H1 (cell line): Measurements from ENCODE around the gene AOPEP. TPM values are rescaled to one million over a fixed set of nuclear protein-coding genes. Genes with fewer than 3 reads are reported as not detected.
"Not testable (repeated sequence)": the region's sequence is repeated elsewhere in the genome, so short reads cannot be mapped to it uniquely, and the experiment has no call there.

Source experiments
- CTCF ChIA-PET: fragments of 300-600 bp; sonication (Branson Sonifier 250); formaldehyde crosslinking; loops from one replicate; lab custom pipeline; 2021; ENCODE audit not compliant: partially characterized antibody; lab: Charles Lee
- POLR2A ChIA-PET: fragments of 300-600 bp; sonication (Branson Sonifier 250); formaldehyde crosslinking; loops from one replicate; lab custom pipeline; 2021; ENCODE audit warnings: inconsistent platforms; ENCODE audit not compliant: partially characterized antibody; lab: Charles Lee
- DNase-seq, 2 experiments: peaks; one replicate each; pipeline versions ENCODE4 v3.0.0 to v3.0.0-alpha.2; 2010 to 2022; ENCODE audit warnings: low spot score in 2 of 2, low read depth in 1 of 2, mixed read lengths in 1 of 2
- FAIRE-seq: peaks from 2 replicates; lab custom pipeline; 2011; peaks lifted over from hg19 to GRCh38; lab: Jason Lieb, UNC
- H2AFZ ChIP-seq: 2 replicates; pipeline ENCODE4 v1.8.1; 2012; ENCODE audit warnings: low read length, inconsistent platforms
- H2AK5ac ChIP-seq: 2 replicates; pipeline ENCODE4 v1.6.1; 2013; ENCODE audit warnings: low read depth, low read length
- H2BK120ac ChIP-seq: replicated peaks from 2 replicates; pipeline ENCODE3; 2013; ENCODE audit warnings: low read depth, low read length, inconsistent platforms
- H2BK12ac ChIP-seq: 2 replicates; pipeline ENCODE4 v1.6.1; 2013; ENCODE audit warnings: low read depth, low read length
- H2BK15ac ChIP-seq: 2 replicates; pipeline ENCODE4 v1.6.1; 2013; ENCODE audit warnings: low read length
- H2BK20ac ChIP-seq: 2 replicates; pipeline ENCODE4 v1.6.1; 2013; ENCODE audit warnings: low read length
- H2BK5ac ChIP-seq: 2 replicates; pipeline ENCODE4 v1.6.1; 2013; ENCODE audit warnings: low read depth, low read length
- H3K14ac ChIP-seq: 2 replicates; pipeline ENCODE4 v1.6.1; 2013; ENCODE audit warnings: inconsistent platforms; ENCODE audit not compliant: insufficient read length
- H3K18ac ChIP-seq: 2 replicates; pipeline ENCODE4 v1.6.1; 2013; ENCODE audit warnings: low read length; ENCODE audit errors: extremely low read depth
- H3K23ac ChIP-seq: 2 replicates; pipeline ENCODE4 v1.6.1; 2013; ENCODE audit warnings: inconsistent platforms; ENCODE audit not compliant: insufficient read length
- H3K23me2 ChIP-seq: 2 replicates; pipeline ENCODE4 v1.6.1; 2013; ENCODE audit warnings: low read depth, low read length
- H3K27ac ChIP-seq: 2 replicates; pipeline ENCODE4 v1.6.1; 2011; ENCODE audit warnings: low read depth, low read length, inconsistent platforms
- H3K27me3 ChIP-seq, 4 experiments: replicated peaks in 1 of 4; 1 replicate in 1 of 4; 2 replicates in 3 of 4; pipeline versions ENCODE4 v1.6.1 to v1.8.1; 2011 to 2013; ENCODE audit warnings: low read length in 3 of 4, mild to moderate bottlenecking in 3 of 4, inconsistent platforms in 2 of 4, mixed read lengths in 2 of 4, moderate library complexity in 1 of 4; ENCODE audit not compliant: control insufficient read depth in 3 of 4, insufficient read depth in 3 of 4; ENCODE audit errors: extremely low read depth in 1 of 4
- H3K36me3 ChIP-seq, 4 experiments: 2 replicates each; pipeline versions ENCODE4 v1.6.1 to v1.8.1; 2011 to 2013; ENCODE audit warnings: mild to moderate bottlenecking in 4 of 4, low read length in 3 of 4, moderate library complexity in 2 of 4, control low read depth in 1 of 4, inconsistent platforms in 1 of 4; ENCODE audit not compliant: insufficient read depth in 4 of 4, control insufficient read depth in 2 of 4
- H3K4ac ChIP-seq: replicated peaks from 2 replicates; pipeline ENCODE3; 2013; ENCODE audit warnings: low read length, low read depth, mixed read lengths, inconsistent platforms; ENCODE audit not compliant: insufficient read length
- H3K4me1 ChIP-seq, 4 experiments: replicated peaks in 1 of 4; 1 replicate in 1 of 4; 2 replicates in 3 of 4; pipeline versions ENCODE4 v1.6.1 to v1.8.1; 2011 to 2013; ENCODE audit warnings: low read length in 3 of 4, inconsistent platforms in 2 of 4, mixed read lengths in 1 of 4; ENCODE audit not compliant: insufficient read depth in 4 of 4, control insufficient read depth in 3 of 4
- H3K4me2 ChIP-seq, 2 experiments: 2 replicates each; pipeline versions ENCODE4 v1.6.1 to v1.8.1; 2011 to 2013; ENCODE audit warnings: low read depth in 2 of 2, low read length in 2 of 2, control low read depth in 1 of 2, inconsistent platforms in 1 of 2, mild to moderate bottlenecking in 1 of 2; ENCODE audit not compliant: insufficient read depth in 1 of 2
- H3K4me3 ChIP-seq, 4 experiments: fragments of 200-600, 300-600 bp in 1 of 4; sonication (generic), shearing (Covaris generic), sonication (Bioruptor Twin) in 1 of 4; 2 replicates each; pipeline versions ENCODE4 v1.5.1 to v1.8.1; 2011 to 2016; ENCODE audit warnings: low read length in 4 of 4, low read depth in 3 of 4, control low read depth in 2 of 4, inconsistent platforms in 2 of 4, mild to moderate bottlenecking in 2 of 4, mixed read lengths in 1 of 4, moderate library complexity in 1 of 4; ENCODE audit not compliant: insufficient read depth in 2 of 4; ENCODE audit errors: extremely low read depth in 1 of 4
- H3K56ac ChIP-seq: replicated peaks from 2 replicates; pipeline ENCODE3; 2013; ENCODE audit warnings: low read depth, mild to moderate bottlenecking, mixed read lengths, low read length, inconsistent platforms; ENCODE audit not compliant: insufficient read length
- H3K79me1 ChIP-seq: 2 replicates; pipeline ENCODE4 v1.6.1; 2013; ENCODE audit warnings: low read depth, low read length, control low read depth
- H3K79me2 ChIP-seq, 2 experiments: 2 replicates each; pipeline versions ENCODE4 v1.6.1 to v1.8.1; 2012 to 2013; ENCODE audit warnings: low read length in 2 of 2, mild to moderate bottlenecking in 2 of 2, inconsistent platforms in 1 of 2; ENCODE audit not compliant: insufficient read depth in 2 of 2, control insufficient read depth in 1 of 2
- H3K9ac ChIP-seq, 4 experiments: replicated peaks in 1 of 4; 1 replicate in 1 of 4; 2 replicates in 3 of 4; pipeline versions ENCODE4 v1.6.1 to v1.8.1; 2011 to 2013; ENCODE audit warnings: low read depth in 3 of 4, low read length in 3 of 4, control low read depth in 2 of 4, mild to moderate bottlenecking in 2 of 4, moderate library complexity in 2 of 4, inconsistent platforms in 1 of 4; ENCODE audit errors: extremely low read depth in 1 of 4
- H3K9me3 ChIP-seq, 2 experiments: 2 replicates each; pipeline versions ENCODE4 v1.6.1 to v1.8.1; 2012 to 2013; ENCODE audit warnings: mild to moderate bottlenecking in 2 of 2, moderate library complexity in 2 of 2, control low read depth in 1 of 2, inconsistent platforms in 1 of 2, low read depth in 1 of 2, low read length in 1 of 2, mixed read lengths in 1 of 2; ENCODE audit not compliant: insufficient read depth in 2 of 2
- H4K20me1 ChIP-seq, 2 experiments: replicated peaks in 1 of 2; 2 replicates each; pipeline versions ENCODE3 to v1.8.1; 2011 to 2013; ENCODE audit warnings: inconsistent platforms in 2 of 2, low read length in 2 of 2, mild to moderate bottlenecking in 1 of 2; ENCODE audit not compliant: insufficient read depth in 2 of 2, control insufficient read depth in 1 of 2
- H4K5ac ChIP-seq: 2 replicates; pipeline ENCODE4 v1.6.1; 2013; ENCODE audit warnings: low read length, low read depth, mixed read lengths, inconsistent platforms; ENCODE audit not compliant: insufficient read length
- H4K8ac ChIP-seq: 2 replicates; pipeline ENCODE4 v1.8.0; 2013; ENCODE audit warnings: mild to moderate bottlenecking, moderate library complexity, low read length, inconsistent platforms; ENCODE audit not compliant: insufficient read depth; ENCODE audit errors: extremely low read depth
- H4K91ac ChIP-seq: replicated peaks from 2 replicates; pipeline ENCODE3; 2013; ENCODE audit warnings: low read length, mixed read lengths, inconsistent platforms; ENCODE audit not compliant: insufficient read length
- WGBS, 2 experiments: shearing (Covaris generic) in 1 of 2; methylation state at CpG; one replicate each; pipeline versions ENCODE4 v1.1.6 to v1.1.7; 2013 to 2015; ENCODE audit warnings: low lambda C conversion rate in 2 of 2, mixed read lengths in 2 of 2, inconsistent platforms in 1 of 2, low coverage in 1 of 2, missing lambda C conversion rate in 1 of 2; ENCODE audit not compliant: insufficient replicate concordance in 2 of 2, insufficient coverage in 1 of 2, insufficient read length in 1 of 2; ENCODE audit errors: extremely low coverage in 1 of 2, missing lambda C conversion rate in 1 of 2; 5-methylcytosine and 5-hydroxymethylcytosine counted together
- polyA plus RNA-seq, 7 experiments: library from polyadenylated mRNA; depleted of rRNA in 3 of 7; stranded (reverse) in 5 of 7; unstranded in 2 of 7; fragments of >200 nt in 5 of 7; fragments of 200-250 nt in 2 of 7; gene quantifications; 1 replicate in 5 of 7; 2 replicates in 1 of 7; 4 replicates in 1 of 7; pipeline versions ENCODE4 v1.2.1 to v1.2.3, GENCODE V29; 2011 to 2013; ENCODE audit warnings: missing spikeins in 2 of 7, mixed read lengths in 2 of 7
- total RNA-seq: library from RNA; stranded (reverse); fragmentation: NEBNext Ultra II Directional; extraction: Animal tissue kit (Norgen Biotek cat#: 25700); gene quantifications from 2 replicates; pipeline ENCODE4 v1.2.1, GENCODE V29; 2021

The AOPEP gene
- total and polyA plus RNA-seq, 2 of the 8 experiments (the other 6 are each of a cell fraction or from before 2014, with no cell fraction given), result 6.1 to 14.3 TPM

GRCh38 chr9:95020644-95021043, 294.1 kb downstream of the AOPEP start:
- H2BK15ac ChIP-seq, H2BK120ac ChIP-seq, H3K36me3 ChIP-seq, H2BK20ac ChIP-seq, H3K27ac ChIP-seq, FAIRE-seq, H4K91ac ChIP-seq, H3K79me1 ChIP-seq, H2BK12ac ChIP-seq, H3K4me3 ChIP-seq, H3K9ac ChIP-seq, H4K8ac ChIP-seq, H3K23me2 ChIP-seq, H3K4ac ChIP-seq, H3K56ac ChIP-seq, DNase-seq, H2BK5ac ChIP-seq, H3K18ac ChIP-seq, H2AK5ac ChIP-seq, H3K4me2 ChIP-seq, H3K27me3 ChIP-seq, H4K5ac ChIP-seq, H3K23ac ChIP-seq, H3K79me2 ChIP-seq, H3K4me1 ChIP-seq, H2AFZ ChIP-seq, H3K9me3 ChIP-seq, H3K14ac ChIP-seq, H4K20me1 ChIP-seq, POLR2A ChIA-PET: not testable (repeated sequence)
- CTCF ChIA-PET, result interaction anchor here (1.5 to 1.8 kb wide), 3 partner anchors 10 to 23 kb away, joined by 4 to 7 read pairs (median 5); no protein-coding TSS in a partner anchor
- 93% methylated on average over 5 of the region's 6 CpGs; no CpG with 5 or more reads in 1 of the 2 experiments for WGBS, 2 experiments
